PC-9 (cell line): ENCODE results near the gene MED6.

ENCODE experiments used
- EZH2 ChIP-seq: fragments of 200-600 bp; sonication (generic); IDR thresholded peaks from 2 replicates; pipeline ENCODE4 v1.8.0; 2017; ENCODE audit warnings: antibody characterized with exemption, low read depth
- TF ChIP-seq, protein P1 (sequence below): fragments of 200-600 bp; sonication (generic); conservative IDR thresholded peaks from 2 replicates; pipeline ENCODE4 v1.6.1; 2017; ENCODE audit warnings: mixed run types, antibody characterized with exemption, mild to moderate bottlenecking, moderate library complexity

DNA sequence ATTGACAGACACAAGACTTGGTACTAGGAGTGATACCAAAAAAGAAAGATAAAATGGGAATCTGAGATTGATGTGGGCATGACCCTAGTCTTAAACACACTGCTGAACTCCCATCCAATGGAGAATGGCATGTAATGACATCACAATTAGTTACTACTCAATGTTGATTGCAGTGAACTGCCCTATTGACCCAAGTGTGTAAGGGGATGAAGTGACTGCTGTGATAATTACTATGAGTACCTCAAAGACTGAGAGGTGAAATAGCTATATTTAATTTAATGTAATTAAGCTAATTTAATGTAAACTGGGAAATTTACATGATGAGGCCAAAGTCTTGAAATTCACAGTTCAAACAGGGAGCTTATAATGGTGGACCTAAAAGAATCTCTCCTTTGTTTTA is 65.6 kb downstream of the MED6 start, which contains the start of gene ADAM20:
- TF ChIP-seq, protein P1, sequence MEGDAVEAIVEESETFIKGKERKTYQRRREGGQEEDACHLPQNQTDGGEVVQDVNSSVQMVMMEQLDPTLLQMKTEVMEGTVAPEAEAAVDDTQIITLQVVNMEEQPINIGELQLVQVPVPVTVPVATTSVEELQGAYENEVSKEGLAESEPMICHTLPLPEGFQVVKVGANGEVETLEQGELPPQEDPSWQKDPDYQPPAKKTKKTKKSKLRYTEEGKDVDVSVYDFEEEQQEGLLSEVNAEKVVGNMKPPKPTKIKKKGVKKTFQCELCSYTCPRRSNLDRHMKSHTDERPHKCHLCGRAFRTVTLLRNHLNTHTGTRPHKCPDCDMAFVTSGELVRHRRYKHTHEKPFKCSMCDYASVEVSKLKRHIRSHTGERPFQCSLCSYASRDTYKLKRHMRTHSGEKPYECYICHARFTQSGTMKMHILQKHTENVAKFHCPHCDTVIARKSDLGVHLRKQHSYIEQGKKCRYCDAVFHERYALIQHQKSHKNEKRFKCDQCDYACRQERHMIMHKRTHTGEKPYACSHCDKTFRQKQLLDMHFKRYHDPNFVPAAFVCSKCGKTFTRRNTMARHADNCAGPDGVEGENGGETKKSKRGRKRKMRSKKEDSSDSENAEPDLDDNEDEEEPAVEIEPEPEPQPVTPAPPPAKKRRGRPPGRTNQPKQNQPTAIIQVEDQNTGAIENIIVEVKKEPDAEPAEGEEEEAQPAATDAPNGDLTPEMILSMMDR = no peak
- TF ChIP-seq EZH2 = no peak
